ENCODE results near the gene MICAL2.

DNA sequence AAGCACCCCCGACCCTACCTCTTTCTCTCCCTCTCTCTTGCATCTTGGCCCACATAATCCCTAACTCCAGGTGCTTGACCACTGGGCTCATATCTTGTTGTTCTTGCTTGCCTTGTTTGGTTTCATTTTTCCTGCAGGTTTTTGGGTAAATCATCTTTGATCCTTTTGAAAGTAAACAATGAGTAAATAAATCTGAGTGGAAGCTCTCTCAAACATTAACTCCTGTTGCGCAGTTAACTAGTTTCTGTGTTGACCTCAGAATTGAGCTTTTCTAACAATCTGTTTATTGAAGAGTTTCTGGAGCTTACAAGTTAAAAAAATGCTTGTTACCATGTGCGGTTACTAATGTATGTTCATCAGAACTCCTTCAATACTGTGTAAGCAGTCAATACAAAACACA lies 38.8 kb upstream of the MICAL2 start:
- TF ChIP-seq, protein P1, sequence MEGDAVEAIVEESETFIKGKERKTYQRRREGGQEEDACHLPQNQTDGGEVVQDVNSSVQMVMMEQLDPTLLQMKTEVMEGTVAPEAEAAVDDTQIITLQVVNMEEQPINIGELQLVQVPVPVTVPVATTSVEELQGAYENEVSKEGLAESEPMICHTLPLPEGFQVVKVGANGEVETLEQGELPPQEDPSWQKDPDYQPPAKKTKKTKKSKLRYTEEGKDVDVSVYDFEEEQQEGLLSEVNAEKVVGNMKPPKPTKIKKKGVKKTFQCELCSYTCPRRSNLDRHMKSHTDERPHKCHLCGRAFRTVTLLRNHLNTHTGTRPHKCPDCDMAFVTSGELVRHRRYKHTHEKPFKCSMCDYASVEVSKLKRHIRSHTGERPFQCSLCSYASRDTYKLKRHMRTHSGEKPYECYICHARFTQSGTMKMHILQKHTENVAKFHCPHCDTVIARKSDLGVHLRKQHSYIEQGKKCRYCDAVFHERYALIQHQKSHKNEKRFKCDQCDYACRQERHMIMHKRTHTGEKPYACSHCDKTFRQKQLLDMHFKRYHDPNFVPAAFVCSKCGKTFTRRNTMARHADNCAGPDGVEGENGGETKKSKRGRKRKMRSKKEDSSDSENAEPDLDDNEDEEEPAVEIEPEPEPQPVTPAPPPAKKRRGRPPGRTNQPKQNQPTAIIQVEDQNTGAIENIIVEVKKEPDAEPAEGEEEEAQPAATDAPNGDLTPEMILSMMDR (IDR thresholded peaks at IDR 0.05; ENCODE audit: low read depth, low read length), result no peak
- TF ChIP-seq EZH2phosphoT487 (IDR thresholded peaks at IDR 0.05; ENCODE audit: low read depth), result no peak
